Measurements from ENCODE around the gene RARG.

RARG gene

DNA sequence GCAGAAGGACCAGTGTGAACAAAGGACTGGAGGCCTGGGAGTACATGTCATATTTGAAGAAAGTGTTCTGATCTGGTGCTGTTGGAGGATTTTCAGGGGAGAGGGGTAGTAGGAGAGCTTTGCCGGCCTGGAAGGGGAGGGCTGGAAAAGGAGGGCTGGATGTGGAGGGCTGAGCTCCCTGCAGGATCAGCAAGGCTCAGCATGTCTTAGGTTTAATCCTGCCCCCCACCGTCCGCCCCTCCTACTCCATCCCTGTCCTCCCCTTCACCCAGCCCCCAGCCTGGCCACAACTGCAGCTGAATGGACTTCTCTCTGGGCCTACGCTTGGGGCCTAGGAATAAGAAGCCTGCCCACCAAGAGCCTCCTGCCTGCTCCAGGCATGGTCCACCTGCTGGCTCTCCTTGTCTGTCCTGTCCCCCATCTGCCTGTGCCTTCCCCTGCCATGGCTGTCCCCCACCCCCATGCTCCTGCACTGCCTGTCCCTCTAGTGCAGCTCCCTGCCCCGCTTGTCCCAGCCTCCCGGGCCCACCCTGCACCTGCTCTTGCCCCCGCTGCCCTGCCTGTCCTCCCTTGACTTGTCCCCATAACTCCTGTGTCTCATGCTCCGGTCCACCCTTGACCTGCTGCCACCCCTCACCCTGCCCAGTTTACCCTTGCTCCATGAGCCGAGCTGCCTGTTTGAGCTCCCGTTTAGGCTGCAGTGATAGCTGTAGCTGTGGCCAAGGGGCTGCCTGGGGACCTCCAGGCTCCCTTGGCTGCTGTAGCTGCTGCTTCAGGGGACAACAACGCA lies 9.8 kb upstream of the RARG start (continued):
- TF ChIP-seq, protein P1, sequence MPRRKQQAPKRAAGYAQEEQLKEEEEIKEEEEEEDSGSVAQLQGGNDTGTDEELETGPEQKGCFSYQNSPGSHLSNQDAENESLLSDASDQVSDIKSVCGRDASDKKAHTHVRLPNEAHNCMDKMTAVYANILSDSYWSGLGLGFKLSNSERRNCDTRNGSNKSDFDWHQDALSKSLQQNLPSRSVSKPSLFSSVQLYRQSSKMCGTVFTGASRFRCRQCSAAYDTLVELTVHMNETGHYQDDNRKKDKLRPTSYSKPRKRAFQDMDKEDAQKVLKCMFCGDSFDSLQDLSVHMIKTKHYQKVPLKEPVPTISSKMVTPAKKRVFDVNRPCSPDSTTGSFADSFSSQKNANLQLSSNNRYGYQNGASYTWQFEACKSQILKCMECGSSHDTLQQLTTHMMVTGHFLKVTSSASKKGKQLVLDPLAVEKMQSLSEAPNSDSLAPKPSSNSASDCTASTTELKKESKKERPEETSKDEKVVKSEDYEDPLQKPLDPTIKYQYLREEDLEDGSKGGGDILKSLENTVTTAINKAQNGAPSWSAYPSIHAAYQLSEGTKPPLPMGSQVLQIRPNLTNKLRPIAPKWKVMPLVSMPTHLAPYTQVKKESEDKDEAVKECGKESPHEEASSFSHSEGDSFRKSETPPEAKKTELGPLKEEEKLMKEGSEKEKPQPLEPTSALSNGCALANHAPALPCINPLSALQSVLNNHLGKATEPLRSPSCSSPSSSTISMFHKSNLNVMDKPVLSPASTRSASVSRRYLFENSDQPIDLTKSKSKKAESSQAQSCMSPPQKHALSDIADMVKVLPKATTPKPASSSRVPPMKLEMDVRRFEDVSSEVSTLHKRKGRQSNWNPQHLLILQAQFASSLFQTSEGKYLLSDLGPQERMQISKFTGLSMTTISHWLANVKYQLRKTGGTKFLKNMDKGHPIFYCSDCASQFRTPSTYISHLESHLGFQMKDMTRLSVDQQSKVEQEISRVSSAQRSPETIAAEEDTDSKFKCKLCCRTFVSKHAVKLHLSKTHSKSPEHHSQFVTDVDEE (CRISPR knock-in tag; IDR thresholded peaks at IDR 0.05): no peak
- TF ChIP-seq GLIS3 (CRISPR knock-in tag; IDR thresholded peaks at IDR 0.05) (no peak), ZFP30 (CRISPR knock-in tag; IDR thresholded peaks at IDR 0.05) (no peak), ZNF565 (CRISPR knock-in tag; conservative IDR thresholded peaks at IDR 0.05; ENCODE audit: low read depth) (no peak), ZNF8 (CRISPR knock-in tag; IDR thresholded peaks at IDR 0.05) (no peak)
- TF ChIP-seq, protein P2, sequence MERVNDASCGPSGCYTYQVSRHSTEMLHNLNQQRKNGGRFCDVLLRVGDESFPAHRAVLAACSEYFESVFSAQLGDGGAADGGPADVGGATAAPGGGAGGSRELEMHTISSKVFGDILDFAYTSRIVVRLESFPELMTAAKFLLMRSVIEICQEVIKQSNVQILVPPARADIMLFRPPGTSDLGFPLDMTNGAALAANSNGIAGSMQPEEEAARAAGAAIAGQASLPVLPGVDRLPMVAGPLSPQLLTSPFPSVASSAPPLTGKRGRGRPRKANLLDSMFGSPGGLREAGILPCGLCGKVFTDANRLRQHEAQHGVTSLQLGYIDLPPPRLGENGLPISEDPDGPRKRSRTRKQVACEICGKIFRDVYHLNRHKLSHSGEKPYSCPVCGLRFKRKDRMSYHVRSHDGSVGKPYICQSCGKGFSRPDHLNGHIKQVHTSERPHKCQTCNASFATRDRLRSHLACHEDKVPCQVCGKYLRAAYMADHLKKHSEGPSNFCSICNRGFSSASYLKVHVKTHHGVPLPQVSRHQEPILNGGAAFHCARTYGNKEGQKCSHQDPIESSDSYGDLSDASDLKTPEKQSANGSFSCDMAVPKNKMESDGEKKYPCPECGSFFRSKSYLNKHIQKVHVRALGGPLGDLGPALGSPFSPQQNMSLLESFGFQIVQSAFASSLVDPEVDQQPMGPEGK (CRISPR knock-in tag; IDR thresholded peaks at IDR 0.05; ENCODE audit: borderline replicate concordance): no peak

DNA sequence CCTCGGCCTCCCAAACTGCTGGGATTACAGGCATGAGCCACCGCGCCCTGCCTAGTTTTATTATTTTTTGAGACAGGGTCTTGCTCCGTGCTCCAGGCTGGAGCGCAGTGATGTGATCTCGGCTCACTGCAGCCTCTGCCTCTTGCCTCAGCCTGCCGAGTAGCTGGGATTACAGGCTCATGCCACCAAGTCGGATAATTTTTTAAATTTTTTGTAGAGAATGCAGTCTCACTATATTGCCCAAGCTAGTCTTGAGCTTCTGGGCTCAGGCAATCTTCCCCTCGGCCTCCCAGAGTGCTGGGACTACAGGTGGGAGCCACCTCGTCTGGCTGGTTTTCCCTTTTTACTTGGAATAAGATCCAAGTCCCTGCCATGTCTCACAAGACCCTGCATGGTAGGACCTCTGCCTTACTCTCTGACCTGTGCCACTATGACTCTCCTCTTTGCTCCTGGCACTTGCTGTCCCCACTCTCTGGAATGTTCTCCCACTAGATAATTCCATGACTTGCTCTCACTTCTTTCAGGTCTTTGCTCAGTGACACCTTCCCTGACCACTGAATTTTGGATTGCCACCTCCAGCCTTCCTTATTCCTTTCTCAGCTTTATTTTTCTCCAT lies 7.7 kb upstream of the RARG start:
- no peak for ATAC-seq

DNA sequence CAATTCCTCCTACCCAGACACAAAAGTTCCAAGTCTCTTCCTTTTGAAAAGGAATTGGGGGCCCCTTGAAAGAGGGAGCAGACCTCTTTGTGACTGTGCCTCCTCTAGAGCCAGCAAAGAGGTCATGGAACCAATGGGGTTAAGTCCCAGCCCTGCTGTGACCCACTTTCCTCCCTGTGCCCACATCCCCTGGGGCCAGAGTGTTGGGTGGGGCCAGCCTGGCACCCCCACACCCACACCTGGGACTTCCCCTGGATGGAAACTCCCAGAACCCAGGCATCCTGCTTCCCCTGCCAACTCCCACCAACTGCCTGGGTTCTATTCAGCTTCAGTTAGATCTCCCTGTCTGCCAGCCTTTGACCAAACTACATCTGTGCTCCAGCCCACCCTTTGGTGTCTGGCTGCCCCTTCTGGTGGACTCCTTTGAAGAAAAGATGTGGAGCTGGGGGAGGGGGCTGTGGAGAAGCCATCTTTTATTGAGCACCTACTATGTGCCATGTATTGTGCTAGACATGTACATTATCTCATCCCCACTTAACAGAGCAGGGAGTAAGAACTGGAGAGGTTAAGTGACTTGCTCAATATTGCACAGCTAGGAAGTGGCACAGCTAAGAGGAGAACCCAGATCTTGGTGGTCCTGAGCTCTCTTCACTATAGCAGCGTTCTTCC lies 4.6 kb upstream of the RARG start:
- no peak for ATAC-seq
- TF ChIP-seq, protein P3, sequence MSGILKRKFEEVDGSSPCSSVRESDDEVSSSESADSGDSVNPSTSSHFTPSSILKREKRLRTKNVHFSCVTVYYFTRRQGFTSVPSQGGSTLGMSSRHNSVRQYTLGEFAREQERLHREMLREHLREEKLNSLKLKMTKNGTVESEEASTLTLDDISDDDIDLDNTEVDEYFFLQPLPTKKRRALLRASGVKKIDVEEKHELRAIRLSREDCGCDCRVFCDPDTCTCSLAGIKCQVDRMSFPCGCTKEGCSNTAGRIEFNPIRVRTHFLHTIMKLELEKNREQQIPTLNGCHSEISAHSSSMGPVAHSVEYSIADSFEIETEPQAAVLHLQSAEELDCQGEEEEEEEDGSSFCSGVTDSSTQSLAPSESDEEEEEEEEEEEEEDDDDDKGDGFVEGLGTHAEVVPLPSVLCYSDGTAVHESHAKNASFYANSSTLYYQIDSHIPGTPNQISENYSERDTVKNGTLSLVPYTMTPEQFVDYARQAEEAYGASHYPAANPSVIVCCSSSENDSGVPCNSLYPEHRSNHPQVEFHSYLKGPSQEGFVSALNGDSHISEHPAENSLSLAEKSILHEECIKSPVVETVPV (CRISPR knock-in tag; IDR thresholded peaks at IDR 0.05): no peak
- no peak for TF ChIP-seq ZNF565 (CRISPR knock-in tag; conservative IDR thresholded peaks at IDR 0.05; ENCODE audit: low read depth)

More for the DNA sequence above, 7.7 kb upstream of the RARG start:
- TF ChIP-seq TOX (CRISPR knock-in tag; IDR thresholded peaks at IDR 0.05; ENCODE audit: borderline replicate concordance) (no peak), ESRRG (CRISPR knock-in tag; IDR thresholded peaks at IDR 0.05) (no peak), RARB (CRISPR knock-in tag; IDR thresholded peaks at IDR 0.05) (no peak), ARNTL (CRISPR knock-in tag; IDR thresholded peaks at IDR 0.05; ENCODE audit: borderline replicate concordance, low read depth) (no peak), OSR1 (CRISPR knock-in tag; IDR thresholded peaks at IDR 0.05) (no peak), TCF4 (CRISPR knock-in tag; IDR thresholded peaks at IDR 0.05; ENCODE audit: borderline replicate concordance) (no peak), CSDC2 (CRISPR knock-in tag; IDR thresholded peaks at IDR 0.05) (no peak), ZNF8 (CRISPR knock-in tag; IDR thresholded peaks at IDR 0.05) (no peak)
- TF ChIP-seq, protein P4, sequence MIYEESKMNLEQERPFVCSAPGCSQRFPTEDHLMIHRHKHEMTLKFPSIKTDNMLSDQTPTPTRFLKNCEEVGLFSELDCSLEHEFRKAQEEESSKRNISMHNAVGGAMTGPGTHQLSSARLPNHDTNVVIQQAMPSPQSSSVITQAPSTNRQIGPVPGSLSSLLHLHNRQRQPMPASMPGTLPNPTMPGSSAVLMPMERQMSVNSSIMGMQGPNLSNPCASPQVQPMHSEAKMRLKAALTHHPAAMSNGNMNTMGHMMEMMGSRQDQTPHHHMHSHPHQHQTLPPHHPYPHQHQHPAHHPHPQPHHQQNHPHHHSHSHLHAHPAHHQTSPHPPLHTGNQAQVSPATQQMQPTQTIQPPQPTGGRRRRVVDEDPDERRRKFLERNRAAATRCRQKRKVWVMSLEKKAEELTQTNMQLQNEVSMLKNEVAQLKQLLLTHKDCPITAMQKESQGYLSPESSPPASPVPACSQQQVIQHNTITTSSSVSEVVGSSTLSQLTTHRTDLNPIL (CRISPR knock-in tag; IDR thresholded peaks at IDR 0.05; ENCODE audit: low read depth): no peak
- TF ChIP-seq, protein P2 (CRISPR knock-in tag; IDR thresholded peaks at IDR 0.05; ENCODE audit: borderline replicate concordance): no peak

Data from SK-N-SH treated with all-trans-retinoic acid at 6 μM for 48 hours (cell line).